ENCODE data around the gene RWDD3. TPM values are rescaled to one million over a fixed set of nuclear protein-coding genes. Genes with fewer than 3 reads are reported as not detected.

Gene RWDD3, protein sequence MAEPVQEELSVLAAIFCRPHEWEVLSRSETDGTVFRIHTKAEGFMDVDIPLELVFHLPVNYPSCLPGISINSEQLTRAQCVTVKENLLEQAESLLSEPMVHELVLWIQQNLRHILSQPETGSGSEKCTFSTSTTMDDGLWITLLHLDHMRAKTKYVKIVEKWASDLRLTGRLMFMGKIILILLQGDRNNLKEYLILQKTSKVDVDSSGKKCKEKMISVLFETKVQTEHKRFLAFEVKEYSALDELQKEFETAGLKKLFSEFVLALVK
- 6.5 and 7.1 TPM in 2 replicates for total RNA-seq

DNA sequence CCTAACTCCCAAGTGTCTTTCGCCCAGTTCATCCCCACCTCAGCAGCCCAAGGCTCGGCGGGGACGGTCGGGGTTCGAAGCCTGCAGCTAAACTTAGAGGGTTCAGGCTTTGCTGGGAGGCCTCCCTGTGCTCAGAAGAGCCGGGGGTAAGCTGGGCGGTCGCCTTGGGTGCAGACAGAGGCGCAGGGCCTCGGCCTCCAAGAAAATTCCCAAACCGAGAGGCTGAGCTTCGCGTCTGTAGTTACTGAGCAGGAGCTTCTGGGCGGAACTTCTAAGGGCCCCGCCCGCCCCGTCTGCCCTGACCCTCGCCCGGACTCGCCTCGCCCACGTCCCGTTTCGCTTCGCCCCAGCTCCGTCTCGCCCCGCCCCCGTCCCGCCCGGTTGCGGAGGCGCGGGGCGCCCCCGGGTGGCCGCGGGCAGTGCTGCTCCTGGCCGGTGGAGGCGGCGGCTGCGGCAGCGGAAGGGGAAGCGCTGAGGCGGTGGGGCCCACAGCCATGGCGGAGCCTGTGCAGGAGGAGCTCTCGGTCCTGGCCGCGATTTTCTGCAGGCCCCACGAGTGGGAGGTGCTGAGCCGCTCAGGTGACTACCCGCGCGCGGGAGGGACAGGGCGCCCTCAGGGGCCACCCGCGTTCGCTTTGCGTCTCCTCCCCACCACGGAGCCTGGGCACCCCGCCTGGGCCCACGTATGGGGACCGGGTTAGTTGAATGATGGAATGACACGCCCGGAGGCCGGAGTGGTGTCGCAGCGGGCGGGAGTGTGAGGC lies at the start of gene RWDD3:
RWDD3 (plus strand) TSS at position 474 of the 764 bp plus-strand sequence; CDS start at position 495, 21 bp downstream.

Other genes starting within 250 kb of the RWDD3 start
- 0.99 and 1.2 TPM in 2 replicates for gene ALG14, start 161.3 kb upstream of the RWDD3 start, total RNA-seq
- gene TLCD4, start 116.9 kb upstream of the RWDD3 start, total RNA-seq, result 0.14 and 0.23 TPM in 2 replicates